Measurements from ENCODE around the gene ARHGAP24.

Gene ARHGAP24

GRCh38 chr4:85703096-85703495, 228.1 kb downstream of the ARHGAP24 start:
- Mint-ChIP-seq H3K27me3 (peaks cover 2% of the 10 kb centered on the region), H3K36me3 (no peaks in the 10 kb centered on the region), H3K4me3 (no peak overlapping the region), H3K9me3 (peaks cover 10% of the 10 kb centered on the region), H3K4me1 (no peaks in the 10 kb centered on the region), H3K27ac (no peak overlapping the region)

DNA sequence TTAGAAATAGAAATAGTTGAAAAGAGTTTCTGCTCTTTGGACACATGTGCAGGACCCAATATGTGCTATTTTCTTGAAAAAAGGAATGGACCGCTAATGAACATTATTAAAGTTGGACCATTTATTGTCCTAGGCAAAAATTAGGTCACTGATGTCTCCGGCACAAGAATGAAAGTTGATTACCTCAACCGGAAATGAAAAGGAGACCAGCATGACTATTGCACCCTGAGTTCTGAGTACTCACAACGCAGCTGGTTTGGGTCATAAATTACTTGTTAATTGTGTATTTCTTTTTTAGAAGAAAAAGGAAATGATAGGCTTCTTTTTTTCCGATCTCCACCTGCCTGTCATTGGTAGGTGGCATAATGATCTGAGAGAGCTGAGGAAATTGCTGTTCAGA, 232.7 kb downstream of the ARHGAP24 start:
- H3K36me3 Mint-ChIP-seq, result no peaks in the 10 kb centered on the region
- no peak overlapping the region for H3K27ac Mint-ChIP-seq
- no peaks in the 10 kb centered on the region for H3K4me1 Mint-ChIP-seq
- no peak overlapping the region for H3K4me3 Mint-ChIP-seq
- peaks cover 2% of the 10 kb centered on the region for H3K27me3 Mint-ChIP-seq
- H3K9me3 Mint-ChIP-seq, result peaks cover 5% of the 10 kb centered on the region

- no peak overlapping the region for H3K27ac Mint-ChIP-seq
- H3K9me3 Mint-ChIP-seq, result peaks cover 5% of the 10 kb centered on the region
- no peak overlapping the region for H3K4me3 Mint-ChIP-seq
- no peaks in the 10 kb centered on the region for H3K36me3 Mint-ChIP-seq
- peaks cover 2% of the 10 kb centered on the region for H3K27me3 Mint-ChIP-seq
- no peaks in the 10 kb centered on the region for H3K4me1 Mint-ChIP-seq
Measured at GRCh38 chr4:85708468-85708867, 233.5 kb downstream of the ARHGAP24 start.

DNA sequence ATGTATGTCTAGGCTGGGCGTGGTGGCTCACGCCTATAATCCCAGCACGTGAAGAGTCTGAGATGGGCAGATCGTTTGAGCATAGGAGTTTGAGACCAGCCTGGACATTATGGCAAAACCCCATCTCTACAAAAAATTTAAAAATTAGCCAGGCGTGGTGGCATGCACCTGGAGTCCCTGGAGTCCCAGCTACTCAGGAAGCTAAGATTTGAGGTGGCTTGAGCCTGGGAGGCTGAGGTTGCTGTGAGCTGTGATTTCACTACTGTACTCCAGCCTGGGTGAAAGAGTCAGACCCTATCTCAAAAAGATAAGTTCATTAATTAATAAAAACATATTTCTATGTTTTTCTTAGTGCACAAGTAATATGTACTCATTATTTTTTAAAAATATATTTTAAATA, 238.1 kb downstream of the ARHGAP24 start:
- H3K9me3 Mint-ChIP-seq, result no peaks in the 10 kb centered on the region

GRCh38 chr4:85715991-85716737, 241.2 kb downstream of the ARHGAP24 start:
- no peak overlapping the region for H3K27ac Mint-ChIP-seq

More for the DNA sequence above, 238.1 kb downstream of the ARHGAP24 start:
- H3K27me3 Mint-ChIP-seq, result no peaks in the 10 kb centered on the region
- no peak overlapping the region for H3K4me3 Mint-ChIP-seq
- H3K36me3 Mint-ChIP-seq, result no peaks in the 10 kb centered on the region
- no peaks in the 10 kb centered on the region for H3K4me1 Mint-ChIP-seq
- no peak overlapping the region for H3K27ac Mint-ChIP-seq

DNA sequence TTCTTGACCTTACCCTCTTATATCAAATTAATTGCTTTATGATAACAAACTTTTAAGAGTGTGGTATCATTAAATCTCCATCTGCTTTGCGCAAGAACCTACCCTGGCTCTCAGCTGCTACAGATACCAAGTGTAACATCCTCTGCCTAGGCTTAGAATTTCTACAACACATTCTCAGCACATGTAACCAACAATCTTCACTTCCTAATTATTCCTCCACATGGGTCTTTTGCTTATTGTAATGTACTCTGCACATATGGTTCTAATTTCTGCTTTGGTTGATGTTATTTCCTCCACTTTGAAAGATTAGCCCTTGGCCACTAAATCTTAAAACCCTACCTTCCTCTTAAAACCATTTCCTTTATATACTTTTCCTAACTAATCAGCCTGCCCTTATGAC, 242.4 kb downstream of the ARHGAP24 start:
- H3K27me3 Mint-ChIP-seq, result no peaks in the 10 kb centered on the region
- no peaks in the 10 kb centered on the region for H3K36me3 Mint-ChIP-seq
- no peak overlapping the region for H3K27ac Mint-ChIP-seq
- H3K4me1 Mint-ChIP-seq, result no peaks in the 10 kb centered on the region
- no peak overlapping the region for H3K4me3 Mint-ChIP-seq
- no peaks in the 10 kb centered on the region for H3K9me3 Mint-ChIP-seq

More at GRCh38 chr4:85715991-85716737, 241.2 kb downstream of the ARHGAP24 start:
- H3K36me3 Mint-ChIP-seq, result no peaks in the 10 kb centered on the region
- no peaks in the 10 kb centered on the region for H3K4me1 Mint-ChIP-seq
- H3K4me3 Mint-ChIP-seq, result no peak overlapping the region
- H3K27me3 Mint-ChIP-seq, result no peaks in the 10 kb centered on the region
- no peaks in the 10 kb centered on the region for H3K9me3 Mint-ChIP-seq

DNA sequence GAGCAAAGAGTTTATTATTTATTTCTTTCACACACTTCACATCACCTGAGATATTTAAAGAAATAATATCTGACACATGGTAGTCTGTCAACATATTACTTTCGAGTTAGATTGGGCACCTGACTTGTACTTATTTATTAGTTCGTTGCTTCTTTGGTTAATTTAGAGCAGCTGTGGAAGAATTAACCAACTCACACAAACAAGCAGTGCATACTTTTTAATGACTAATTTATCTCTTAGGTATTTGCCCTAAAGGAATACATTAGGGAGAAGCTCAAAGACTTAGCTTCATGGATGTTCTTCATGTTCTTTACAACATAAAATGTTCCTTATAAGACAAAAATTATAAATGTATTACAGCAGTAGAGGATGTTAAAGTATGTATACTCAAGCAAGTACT, 242.9 kb downstream of the ARHGAP24 start:
- H3K9me3 Mint-ChIP-seq, result no peaks in the 10 kb centered on the region
- no peak overlapping the region for H3K4me3 Mint-ChIP-seq
- no peak overlapping the region for H3K27ac Mint-ChIP-seq
- no peaks in the 10 kb centered on the region for H3K27me3 Mint-ChIP-seq
- H3K4me1 Mint-ChIP-seq, result no peaks in the 10 kb centered on the region
- no peaks in the 10 kb centered on the region for H3K36me3 Mint-ChIP-seq

GRCh38 chr4:85720735-85721134, 245.8 kb downstream of the ARHGAP24 start:
- Mint-ChIP-seq H3K36me3 (no peaks in the 10 kb centered on the region), H3K4me1 (no peaks in the 10 kb centered on the region), H3K4me3 (no peak overlapping the region), H3K27me3 (no peaks in the 10 kb centered on the region), H3K9me3 (no peaks in the 10 kb centered on the region), H3K27ac (no peak overlapping the region)

DNA sequence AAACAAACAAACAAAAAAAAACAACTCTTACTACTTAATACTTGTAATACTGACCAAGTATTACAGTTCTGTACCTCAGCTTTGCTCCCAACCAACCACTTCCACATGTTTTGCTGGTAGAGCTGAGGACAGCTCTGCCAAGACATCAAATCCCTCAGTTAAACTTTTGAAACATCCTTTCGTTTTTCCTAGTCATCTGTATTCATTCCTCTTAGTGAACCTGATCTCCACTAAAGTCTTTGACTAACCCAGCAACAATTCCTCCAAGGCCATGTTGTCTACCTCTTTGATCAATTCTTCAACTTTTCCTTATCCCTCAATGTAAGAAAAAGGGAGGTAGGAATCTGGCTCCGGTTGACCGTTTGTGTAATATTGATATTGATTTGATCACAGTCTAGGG, 247.5 kb downstream of the ARHGAP24 start:
- no peak overlapping the region for H3K27ac Mint-ChIP-seq
- H3K4me3 Mint-ChIP-seq, result no peak overlapping the region
- H3K9me3 Mint-ChIP-seq, result no peaks in the 10 kb centered on the region
- H3K4me1 Mint-ChIP-seq, result no peaks in the 10 kb centered on the region
- no peaks in the 10 kb centered on the region for H3K36me3 Mint-ChIP-seq
- H3K27me3 Mint-ChIP-seq, result no peaks in the 10 kb centered on the region

DNA sequence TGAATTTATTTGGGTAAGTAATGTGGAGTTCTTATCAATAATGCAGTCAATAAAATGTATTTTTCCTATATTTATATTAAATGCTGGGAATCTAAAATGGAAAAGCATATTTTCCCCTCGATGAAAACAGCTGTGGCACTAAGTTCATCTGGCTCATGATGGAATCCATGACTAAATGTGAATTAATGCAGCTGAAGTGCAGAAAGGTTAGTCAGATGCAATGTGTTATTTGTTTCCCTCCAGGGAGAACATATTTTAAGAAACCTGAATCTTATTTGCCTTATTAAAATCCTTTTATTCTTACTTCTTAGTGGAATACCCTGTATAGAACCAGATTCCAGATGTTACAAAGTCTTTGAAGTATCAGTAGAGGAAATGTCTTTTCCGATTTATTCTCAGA, 247.9 kb downstream of the ARHGAP24 start:
- no peaks in the 10 kb centered on the region for H3K4me1 Mint-ChIP-seq
- H3K9me3 Mint-ChIP-seq, result no peaks in the 10 kb centered on the region
- H3K4me3 Mint-ChIP-seq, result no peak overlapping the region
- H3K27ac Mint-ChIP-seq, result no peak overlapping the region
- H3K27me3 Mint-ChIP-seq, result no peaks in the 10 kb centered on the region
- H3K36me3 Mint-ChIP-seq, result no peaks in the 10 kb centered on the region

DNA sequence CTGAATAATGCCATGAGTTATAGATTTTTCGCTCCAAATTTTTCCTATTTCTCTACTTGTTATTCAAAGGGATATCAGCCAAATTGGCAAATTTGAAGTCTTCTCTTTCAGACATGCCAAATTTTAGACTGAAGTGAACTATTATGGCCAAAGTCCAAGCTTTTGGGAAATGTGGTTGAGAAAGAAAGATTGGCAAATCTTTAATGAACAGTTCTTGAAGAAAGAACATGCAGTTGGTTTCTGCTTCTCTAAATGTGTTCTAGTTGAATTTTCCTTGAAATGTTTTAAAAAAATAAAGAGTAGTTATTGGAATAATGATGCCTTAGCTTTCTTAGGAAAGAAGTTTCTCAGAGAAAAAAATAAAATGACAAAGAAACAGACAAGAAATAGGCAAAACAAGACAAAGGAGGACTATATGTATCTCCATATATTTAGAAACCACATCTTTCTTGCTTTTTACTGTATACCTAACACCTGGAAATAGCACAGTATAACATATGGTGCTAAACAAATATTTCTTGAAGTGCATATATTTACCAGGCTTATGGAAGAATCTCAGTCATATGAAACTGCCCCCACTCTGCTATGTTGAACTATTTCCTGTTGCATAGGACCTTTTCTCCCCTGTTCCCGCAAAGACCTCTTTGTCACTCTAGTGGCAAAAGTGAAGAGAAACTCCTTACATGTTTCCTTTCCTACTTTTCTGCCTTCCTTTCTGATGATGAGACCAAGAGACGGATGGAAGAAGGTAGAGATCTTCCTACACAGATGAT, 250.0 kb downstream of the ARHGAP24 start:
- Mint-ChIP-seq H3K36me3 (no peaks in the 10 kb centered on the region), H3K27me3 (no peaks in the 10 kb centered on the region), H3K4me1 (no peaks in the 10 kb centered on the region), H3K9me3 (no peaks in the 10 kb centered on the region), H3K4me3 (no peak overlapping the region), H3K27ac (no peak overlapping the region)

GRCh38 chr4:85725721-85726170, 250.8 kb downstream of the ARHGAP24 start:
- Mint-ChIP-seq H3K27ac (no peak overlapping the region), H3K4me1 (no peaks in the 10 kb centered on the region), H3K9me3 (no peaks in the 10 kb centered on the region), H3K27me3 (no peaks in the 10 kb centered on the region), H3K36me3 (no peaks in the 10 kb centered on the region), H3K4me3 (no peak overlapping the region)

DNA sequence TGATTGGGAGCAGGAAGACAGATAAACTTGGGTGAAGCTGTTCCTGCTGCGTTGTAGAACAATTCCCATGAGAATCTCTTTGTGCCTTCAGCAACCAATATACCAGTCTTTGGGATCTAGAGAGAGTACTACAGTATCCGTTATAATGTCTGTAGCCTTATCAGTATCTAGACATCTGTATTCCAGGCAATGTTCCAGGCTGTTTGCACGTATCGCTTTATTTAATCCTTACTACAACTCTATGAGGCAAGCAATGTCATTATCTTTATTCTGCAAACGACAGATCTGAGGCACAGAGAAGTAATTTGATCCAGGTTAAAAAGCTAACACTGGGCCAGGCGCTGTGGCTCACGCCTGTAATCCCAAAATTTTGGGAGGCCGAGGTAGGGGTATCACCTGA, 251.6 kb downstream of the ARHGAP24 start:
- Mint-ChIP-seq H3K27ac (no peak overlapping the region), H3K36me3 (no peaks in the 10 kb centered on the region), H3K27me3 (no peaks in the 10 kb centered on the region), H3K9me3 (no peaks in the 10 kb centered on the region), H3K4me3 (no peak overlapping the region), H3K4me1 (no peaks in the 10 kb centered on the region)

DNA sequence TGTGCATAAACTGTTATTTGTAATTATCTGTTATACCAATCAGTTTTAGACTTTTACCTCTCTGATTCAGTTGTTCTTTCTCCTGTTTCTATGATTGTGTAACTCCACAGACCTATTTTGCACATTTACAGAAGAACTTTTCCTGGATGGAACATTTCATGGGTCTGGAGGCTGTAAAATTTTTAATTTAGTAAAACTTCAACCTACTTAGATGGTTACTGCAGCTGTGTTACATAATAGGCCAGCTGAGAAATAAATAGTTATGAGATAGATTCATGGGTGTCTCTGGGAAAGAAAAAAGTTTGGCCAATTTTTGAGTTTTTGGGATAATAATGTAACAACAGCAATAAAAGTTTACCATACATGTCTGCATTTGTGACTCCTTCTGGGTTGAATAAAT, 253.5 kb downstream of the ARHGAP24 start:
- H3K36me3 Mint-ChIP-seq, result no peaks in the 10 kb centered on the region

GRCh38 chr4:85732124-85732523, 257.2 kb downstream of the ARHGAP24 start:
- no peak overlapping the region for H3K27ac Mint-ChIP-seq
- H3K27me3 Mint-ChIP-seq, result no peaks in the 10 kb centered on the region

More for the DNA sequence above, 253.5 kb downstream of the ARHGAP24 start:
- no peak overlapping the region for H3K27ac Mint-ChIP-seq
- H3K27me3 Mint-ChIP-seq, result no peaks in the 10 kb centered on the region
- no peaks in the 10 kb centered on the region for H3K4me1 Mint-ChIP-seq
- no peaks in the 10 kb centered on the region for H3K9me3 Mint-ChIP-seq
- H3K4me3 Mint-ChIP-seq, result no peak overlapping the region

DNA sequence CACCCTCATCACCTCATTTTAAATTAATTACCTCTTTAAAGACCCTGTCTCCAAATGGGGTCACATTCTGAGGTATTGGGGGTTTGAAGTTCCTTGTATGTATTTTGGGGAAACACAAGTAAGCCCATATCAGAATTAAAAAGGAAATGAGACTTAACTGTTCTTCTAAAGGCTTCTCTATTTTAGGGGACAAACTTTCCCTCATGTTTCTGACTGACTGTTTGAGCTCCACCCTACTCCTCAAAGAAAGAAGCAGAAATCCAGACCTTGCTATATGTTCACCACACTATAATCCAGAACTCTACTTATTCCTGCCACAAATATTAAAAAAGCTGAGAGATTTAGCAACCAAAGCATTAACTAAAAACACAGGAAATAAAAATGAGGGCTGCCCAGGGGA, 258.8 kb downstream of the ARHGAP24 start:
- no peak overlapping the region for H3K4me3 Mint-ChIP-seq
- H3K4me1 Mint-ChIP-seq, result no peaks in the 10 kb centered on the region
- H3K27ac Mint-ChIP-seq, result no peak overlapping the region
- H3K9me3 Mint-ChIP-seq, result no peaks in the 10 kb centered on the region
- no peaks in the 10 kb centered on the region for H3K27me3 Mint-ChIP-seq
- H3K36me3 Mint-ChIP-seq, result no peaks in the 10 kb centered on the region

More at GRCh38 chr4:85732124-85732523, 257.2 kb downstream of the ARHGAP24 start:
- Mint-ChIP-seq H3K36me3 (no peaks in the 10 kb centered on the region), H3K9me3 (no peaks in the 10 kb centered on the region), H3K4me1 (no peaks in the 10 kb centered on the region), H3K4me3 (no peak overlapping the region)

Measured in activated naive CD4-positive, alpha-beta T cell treated with anti-CD3 and anti-CD28 coated beads, Interleukin-2, amount 50 U/mL, for 24 hours (primary cell).